ENCODE results near the gene GRIFIN. TPM values are rescaled to one million over a fixed set of nuclear protein-coding genes. Genes with fewer than 3 reads are reported as not detected.

Gene GRIFIN
- polyA plus RNA-seq, 1 donor (not counting 4 experiments of a cell fraction or from before 2014, with no cell fraction given), result not detected

DNA sequence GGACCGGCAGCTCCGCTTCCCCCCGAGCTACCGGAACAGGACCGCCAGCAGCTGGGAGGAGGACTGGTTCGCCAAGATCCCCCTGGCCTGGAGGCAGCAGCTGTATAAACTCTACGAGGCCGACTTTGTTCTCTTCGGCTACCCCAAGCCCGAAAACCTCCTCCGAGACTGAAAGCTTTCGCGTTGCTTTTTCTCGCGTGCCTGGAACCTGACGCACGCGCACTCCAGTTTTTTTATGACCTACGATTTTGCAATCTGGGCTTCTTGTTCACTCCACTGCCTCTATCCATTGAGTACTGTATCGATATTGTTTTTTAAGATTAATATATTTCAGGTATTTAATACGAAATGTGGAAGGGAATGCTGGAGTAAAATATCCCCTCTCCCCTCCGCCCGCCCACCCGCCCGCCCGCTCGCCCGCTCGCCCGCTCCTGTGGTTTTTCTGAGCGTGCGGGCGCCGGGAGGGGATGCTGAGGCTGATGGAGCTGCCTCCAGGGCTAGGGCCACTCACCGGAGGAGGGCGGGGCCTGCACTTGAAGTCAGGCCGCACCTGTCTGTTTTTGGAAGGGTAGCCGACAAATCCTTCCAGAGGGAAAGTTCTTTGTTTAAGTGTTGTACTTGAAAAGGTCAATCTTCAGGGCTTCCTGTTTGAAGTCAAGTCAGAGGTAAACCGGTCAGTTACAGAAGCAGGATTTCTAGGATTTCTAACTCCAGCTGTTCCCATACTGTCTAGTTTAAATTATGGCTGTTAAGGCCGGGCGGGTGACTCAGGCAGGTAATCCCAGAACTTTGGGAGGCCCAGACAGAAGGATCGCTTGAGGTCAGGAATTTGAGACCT is 42.3 kb downstream of the GRIFIN start:
- Histone ChIP-seq H3K4me3 (ENCODE audit: control insufficient read depth in 2 of 3, extremely low read depth in 1 of 3, insufficient read depth in 2 of 3, low read depth in 1 of 3, low read length in 3 of 3) (no peak overlapping the region), H3K4me1 (ENCODE audit: control insufficient read depth, extremely low read depth, insufficient read depth, low read length) (peaks cover 17% of the 10 kb centered on the region), H2AFZ (ENCODE audit: control insufficient read depth, low read length) (no peak overlapping the region), H3K9ac (ENCODE audit: control insufficient read depth, extremely low read depth, insufficient read depth, low read length) (no peak overlapping the region), H3K9me3 (ENCODE audit: control insufficient read depth, low read depth, low read length) (no peaks in the 10 kb centered on the region), H3K27ac (ENCODE audit: control insufficient read depth, insufficient read depth, low read length) (no peak overlapping the region), H3K36me3 (ENCODE audit: control insufficient read depth in 2 of 2, extremely low read depth in 1 of 2, insufficient read depth in 2 of 2, low read length in 2 of 2) (peaks cover 0 to 5% of the 10 kb centered on the region in 2 experiments), H3K79me2 (ENCODE audit: control insufficient read depth, insufficient read depth, low read length) (no peaks in the 10 kb centered on the region), H3K4me2 (ENCODE audit: control insufficient read depth, extremely low read depth, insufficient read depth, low read depth, low read length) (no peak overlapping the region), H3K27me3 (ENCODE audit: control insufficient read depth, extremely low read depth, insufficient read depth, low read length) (no peaks in the 10 kb centered on the region), H4K20me1 (ENCODE audit: control insufficient read depth, extremely low read depth, insufficient read depth, low read length) (no peaks in the 10 kb centered on the region), H3K9me1 (ENCODE audit: control insufficient read depth, extremely low read depth, insufficient read depth, low read length) (no peaks in the 10 kb centered on the region)
- no peak for TF ChIP-seq EZH2 (IDR thresholded peaks at IDR 0.05; ENCODE audit: low read length)
- TF ChIP-seq, protein P1, sequence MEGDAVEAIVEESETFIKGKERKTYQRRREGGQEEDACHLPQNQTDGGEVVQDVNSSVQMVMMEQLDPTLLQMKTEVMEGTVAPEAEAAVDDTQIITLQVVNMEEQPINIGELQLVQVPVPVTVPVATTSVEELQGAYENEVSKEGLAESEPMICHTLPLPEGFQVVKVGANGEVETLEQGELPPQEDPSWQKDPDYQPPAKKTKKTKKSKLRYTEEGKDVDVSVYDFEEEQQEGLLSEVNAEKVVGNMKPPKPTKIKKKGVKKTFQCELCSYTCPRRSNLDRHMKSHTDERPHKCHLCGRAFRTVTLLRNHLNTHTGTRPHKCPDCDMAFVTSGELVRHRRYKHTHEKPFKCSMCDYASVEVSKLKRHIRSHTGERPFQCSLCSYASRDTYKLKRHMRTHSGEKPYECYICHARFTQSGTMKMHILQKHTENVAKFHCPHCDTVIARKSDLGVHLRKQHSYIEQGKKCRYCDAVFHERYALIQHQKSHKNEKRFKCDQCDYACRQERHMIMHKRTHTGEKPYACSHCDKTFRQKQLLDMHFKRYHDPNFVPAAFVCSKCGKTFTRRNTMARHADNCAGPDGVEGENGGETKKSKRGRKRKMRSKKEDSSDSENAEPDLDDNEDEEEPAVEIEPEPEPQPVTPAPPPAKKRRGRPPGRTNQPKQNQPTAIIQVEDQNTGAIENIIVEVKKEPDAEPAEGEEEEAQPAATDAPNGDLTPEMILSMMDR (optimal IDR thresholded peaks at IDR 0.05 in 1 of 3, IDR thresholded peaks at IDR 0.05 in 1 of 3, conservative IDR thresholded peaks at IDR 0.05 in 1 of 3; ENCODE audit: extremely low read depth in 1 of 3, insufficient read depth in 2 of 3, low read length in 3 of 3), result no peak
- dilution Hi-C loops (cut with MboI; ENCODE audit: extremely low pct_ligation_motif_present, low sequenced_read_pairs), result no loop called here
- no peak for FAIRE-seq
- DNase-seq (ENCODE audit: low read depth, low spot score), result no peak

DNA sequence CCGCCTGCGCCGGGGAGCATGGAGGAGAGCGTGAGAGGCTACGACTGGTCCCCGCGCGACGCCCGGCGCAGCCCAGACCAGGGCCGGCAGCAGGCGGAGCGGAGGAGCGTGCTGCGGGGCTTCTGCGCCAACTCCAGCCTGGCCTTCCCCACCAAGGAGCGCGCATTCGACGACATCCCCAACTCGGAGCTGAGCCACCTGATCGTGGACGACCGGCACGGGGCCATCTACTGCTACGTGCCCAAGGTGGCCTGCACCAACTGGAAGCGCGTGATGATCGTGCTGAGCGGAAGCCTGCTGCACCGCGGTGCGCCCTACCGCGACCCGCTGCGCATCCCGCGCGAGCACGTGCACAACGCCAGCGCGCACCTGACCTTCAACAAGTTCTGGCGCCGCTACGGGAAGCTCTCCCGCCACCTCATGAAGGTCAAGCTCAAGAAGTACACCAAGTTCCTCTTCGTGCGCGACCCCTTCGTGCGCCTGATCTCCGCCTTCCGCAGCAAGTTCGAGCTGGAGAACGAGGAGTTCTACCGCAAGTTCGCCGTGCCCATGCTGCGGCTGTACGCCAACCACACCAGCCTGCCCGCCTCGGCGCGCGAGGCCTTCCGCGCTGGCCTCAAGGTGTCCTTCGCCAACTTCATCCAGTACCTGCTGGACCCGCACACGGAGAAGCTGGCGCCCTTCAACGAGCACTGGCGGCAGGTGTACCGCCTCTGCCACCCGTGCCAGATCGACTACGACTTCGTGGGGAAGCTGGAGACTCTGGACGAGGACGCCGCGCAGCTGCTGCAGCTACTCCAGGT is 43.1 kb downstream of the GRIFIN start:
- Histone ChIP-seq H3K4me2 (ENCODE audit: control insufficient read depth, extremely low read depth, insufficient read depth, low read depth, low read length) (no peak overlapping the region), H3K9me1 (ENCODE audit: control insufficient read depth, extremely low read depth, insufficient read depth, low read length) (no peaks in the 10 kb centered on the region), H3K27ac (ENCODE audit: control insufficient read depth, insufficient read depth, low read length) (no peak overlapping the region), H3K9ac (ENCODE audit: control insufficient read depth, extremely low read depth, insufficient read depth, low read length) (no peak overlapping the region), H3K9me3 (ENCODE audit: control insufficient read depth, low read depth, low read length) (no peaks in the 10 kb centered on the region), H3K79me2 (ENCODE audit: control insufficient read depth, insufficient read depth, low read length) (no peaks in the 10 kb centered on the region), H3K4me3 (ENCODE audit: control insufficient read depth in 2 of 3, extremely low read depth in 1 of 3, insufficient read depth in 2 of 3, low read depth in 1 of 3, low read length in 3 of 3) (no peak overlapping the region), H4K20me1 (ENCODE audit: control insufficient read depth, extremely low read depth, insufficient read depth, low read length) (no peaks in the 10 kb centered on the region), H2AFZ (ENCODE audit: control insufficient read depth, low read length) (no peak overlapping the region), H3K4me1 (ENCODE audit: control insufficient read depth, extremely low read depth, insufficient read depth, low read length) (peaks cover 10% of the 10 kb centered on the region), H3K27me3 (ENCODE audit: control insufficient read depth, extremely low read depth, insufficient read depth, low read length) (no peaks in the 10 kb centered on the region), H3K36me3 (ENCODE audit: control insufficient read depth in 2 of 2, extremely low read depth in 1 of 2, insufficient read depth in 2 of 2, low read length in 2 of 2) (peaks cover 0 to 5% of the 10 kb centered on the region in 2 experiments)
- FAIRE-seq (no peak), DNase-seq (ENCODE audit: low read depth, low spot score) (no peak)
- dilution Hi-C loops (cut with MboI; ENCODE audit: extremely low pct_ligation_motif_present, low sequenced_read_pairs), result no loop called here
- no peak for TF ChIP-seq EZH2 (IDR thresholded peaks at IDR 0.05; ENCODE audit: low read length)
- TF ChIP-seq, protein P1 (optimal IDR thresholded peaks at IDR 0.05 in 1 of 3, IDR thresholded peaks at IDR 0.05 in 1 of 3, conservative IDR thresholded peaks at IDR 0.05 in 1 of 3; ENCODE audit: extremely low read depth in 1 of 3, insufficient read depth in 2 of 3, low read length in 3 of 3), result no peak
